Measurements from ENCODE around the gene PLCH1. TPM values are rescaled to one million over a fixed set of nuclear protein-coding genes. Genes with fewer than 3 reads are reported as not detected.

PLCH1 gene
- total and polyA plus RNA-seq, 2 donors (not counting 1 experiment from before 2014, with no cell fraction given) = 0.27 TPM; not detected in 1

DNA sequence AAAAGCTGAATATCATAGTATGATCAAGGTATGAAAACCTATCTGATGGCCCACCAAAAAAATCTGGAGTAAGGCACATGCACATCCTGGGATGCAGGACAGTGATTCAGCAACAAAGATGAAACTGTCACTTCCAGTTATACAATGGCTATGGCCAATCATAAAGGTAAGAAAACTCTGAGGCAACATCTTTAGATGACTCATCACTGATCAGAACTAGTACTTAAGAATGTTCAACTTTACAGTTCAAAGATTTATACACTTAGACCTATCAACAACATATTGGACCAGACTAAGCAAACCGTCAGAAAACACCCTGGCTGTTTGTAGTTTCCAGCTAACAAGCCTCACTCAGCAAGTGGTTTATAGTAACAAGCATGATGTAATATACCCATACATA lies 21.3 kb upstream of the PLCH1 start:
- Mint-ChIP-seq H3K9me3 (ENCODE audit: insufficient read depth) (no peaks in the 10 kb centered on the region), H3K27ac (no peak overlapping the region), H3K4me3 (no peak overlapping the region), H3K27me3 (no peaks in the 10 kb centered on the region), H3K4me1 (no peaks in the 10 kb centered on the region)
- ATAC-seq (ENCODE audit: low read depth) (no peak), DNase-seq (no peak)
- no peak overlapping the region for H3K9ac ChIP-seq (ENCODE audit: low read length)
- no peak overlapping the region for H3K27ac ChIP-seq (ENCODE audit: low read length in 2 of 2)
- POLR2A ChIA-PET = no interaction called here
- H3K79me2 ChIP-seq (ENCODE audit: control insufficient read depth, insufficient read depth, low read length) = no peaks in the 10 kb centered on the region
- no peak overlapping the region for H3K4me2 ChIP-seq (replicated peaks; ENCODE audit: low read depth, low read length, poor library complexity, severe bottlenecking)
- no CpG with 5 or more reads among the region's 1 CpG for WGBS (ENCODE audit: insufficient coverage)
- H3K9me3 ChIP-seq (ENCODE audit: control extremely low read depth in 1 of 3, control insufficient read depth in 2 of 3, insufficient read depth in 1 of 3, low read length in 2 of 3) = peaks cover 0 to 16% (median 2%) of the 10 kb centered on the region in 3 donors
- H3K36me3 ChIP-seq (replicated peaks in 1 of 2; ENCODE audit: control extremely low read depth in 1 of 2, control insufficient read depth in 1 of 2, extremely low read depth in 1 of 2, insufficient read depth in 2 of 2, low read length in 1 of 2) = no peaks in the 10 kb centered on the region
- H2AFZ ChIP-seq (ENCODE audit: insufficient read depth, low read depth, low read length, poor library complexity, severe bottlenecking) = no peak overlapping the region
- intact Hi-C loops (cut with micrococcal nuclease) = no loop called here
- no peak for TF ChIP-seq EZH2 (IDR thresholded peaks at IDR 0.05; ENCODE audit: borderline replicate concordance, insufficient read depth, low read depth, low read length, poor library complexity, severe bottlenecking)
- CTCF ChIA-PET = interaction anchor here (1.0 kb wide), 1 partner anchor 40 kb away, joined by 3 read pairs; the partner anchor contains the start of gene C3orf33
- no peaks in the 10 kb centered on the region for H4K20me1 ChIP-seq (ENCODE audit: control insufficient read depth, insufficient read depth, low read length, poor library complexity, severe bottlenecking)
- H3K4me3 ChIP-seq (ENCODE audit: control extremely low read depth in 1 of 5, extremely low read depth in 1 of 5, insufficient read depth in 1 of 5, low read depth in 2 of 5, low read length in 4 of 5) = no peak overlapping the region
- H3K27me3 ChIP-seq (replicated peaks in 1 of 4; ENCODE audit: control extremely low read depth in 1 of 4, control insufficient read depth in 3 of 4, insufficient read depth in 4 of 4, low read length in 3 of 4) = no peaks in the 10 kb centered on the region
- no peaks in the 10 kb centered on the region for H3K4me1 ChIP-seq (ENCODE audit: control insufficient read depth in 2 of 2, insufficient read depth in 2 of 2, low read length in 2 of 2)

DNA sequence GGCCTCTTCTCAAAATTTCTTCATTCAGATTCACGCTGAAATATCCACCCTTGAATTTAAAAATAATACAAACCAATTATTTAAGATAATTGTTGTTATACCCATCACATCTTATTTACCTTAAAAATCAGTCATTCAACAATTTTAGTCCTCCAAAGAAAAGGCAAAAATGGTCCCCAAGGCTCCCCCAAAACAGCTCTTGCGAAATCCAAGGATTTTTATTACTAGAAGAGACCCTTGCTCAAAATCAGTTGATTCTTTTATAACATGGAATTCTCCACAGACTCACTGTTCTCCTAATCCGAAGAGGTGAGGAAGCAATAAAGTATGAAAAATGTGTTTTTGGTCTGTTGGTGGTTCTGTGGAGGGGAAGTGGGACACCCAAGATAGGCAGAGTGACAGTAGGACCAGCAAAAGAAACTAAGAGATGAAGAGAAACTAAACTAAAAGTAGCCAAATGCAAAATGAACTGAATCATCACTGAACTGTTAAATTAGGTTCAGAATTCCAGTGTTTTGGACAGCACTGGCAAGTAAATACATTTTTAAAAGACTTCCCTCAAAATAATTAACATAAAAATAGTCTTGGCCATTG lies 19.1 kb upstream of the PLCH1 start:
- H3K27ac ChIP-seq (ENCODE audit: low read length in 2 of 2) = no peak overlapping the region
- H3K79me2 ChIP-seq (ENCODE audit: control insufficient read depth, insufficient read depth, low read length) = no peaks in the 10 kb centered on the region
- H3K27me3 ChIP-seq (replicated peaks in 1 of 4; ENCODE audit: control extremely low read depth in 1 of 4, control insufficient read depth in 3 of 4, insufficient read depth in 4 of 4, low read length in 3 of 4) = no peaks in the 10 kb centered on the region
- Mint-ChIP-seq H3K4me1 (no peaks in the 10 kb centered on the region), H3K27ac (no peak overlapping the region), H3K9me3 (ENCODE audit: insufficient read depth) (no peaks in the 10 kb centered on the region), H3K27me3 (no peaks in the 10 kb centered on the region), H3K4me3 (no peak overlapping the region)
- no peaks in the 10 kb centered on the region for H3K4me1 ChIP-seq (ENCODE audit: control insufficient read depth in 2 of 2, insufficient read depth in 2 of 2, low read length in 2 of 2)
- no peak for DNase-seq
- ChIA-PET POLR2A (no interaction called here), CTCF (no interaction called here)
- H3K36me3 ChIP-seq (replicated peaks in 1 of 2; ENCODE audit: control extremely low read depth in 1 of 2, control insufficient read depth in 1 of 2, extremely low read depth in 1 of 2, insufficient read depth in 2 of 2, low read length in 1 of 2) = no peaks in the 10 kb centered on the region
- H4K20me1 ChIP-seq (ENCODE audit: control insufficient read depth, insufficient read depth, low read length, poor library complexity, severe bottlenecking) = no peaks in the 10 kb centered on the region
- H3K4me2 ChIP-seq (replicated peaks; ENCODE audit: low read depth, low read length, poor library complexity, severe bottlenecking) = no peak overlapping the region
- no peak overlapping the region for H3K9ac ChIP-seq (ENCODE audit: low read length)
- no peak overlapping the region for H3K4me3 ChIP-seq (ENCODE audit: control extremely low read depth in 1 of 5, extremely low read depth in 1 of 5, insufficient read depth in 1 of 5, low read depth in 2 of 5, low read length in 4 of 5)
- no peaks in the 10 kb centered on the region for H3K9me3 ChIP-seq (ENCODE audit: control extremely low read depth in 1 of 3, control insufficient read depth in 2 of 3, insufficient read depth in 1 of 3, low read length in 2 of 3)
- no peak overlapping the region for H2AFZ ChIP-seq (ENCODE audit: insufficient read depth, low read depth, low read length, poor library complexity, severe bottlenecking)
- no peak for ATAC-seq (ENCODE audit: low read depth)
- no peak for TF ChIP-seq EZH2 (IDR thresholded peaks at IDR 0.05; ENCODE audit: borderline replicate concordance, insufficient read depth, low read depth, low read length, poor library complexity, severe bottlenecking)
- TF ChIP-seq, protein P1, sequence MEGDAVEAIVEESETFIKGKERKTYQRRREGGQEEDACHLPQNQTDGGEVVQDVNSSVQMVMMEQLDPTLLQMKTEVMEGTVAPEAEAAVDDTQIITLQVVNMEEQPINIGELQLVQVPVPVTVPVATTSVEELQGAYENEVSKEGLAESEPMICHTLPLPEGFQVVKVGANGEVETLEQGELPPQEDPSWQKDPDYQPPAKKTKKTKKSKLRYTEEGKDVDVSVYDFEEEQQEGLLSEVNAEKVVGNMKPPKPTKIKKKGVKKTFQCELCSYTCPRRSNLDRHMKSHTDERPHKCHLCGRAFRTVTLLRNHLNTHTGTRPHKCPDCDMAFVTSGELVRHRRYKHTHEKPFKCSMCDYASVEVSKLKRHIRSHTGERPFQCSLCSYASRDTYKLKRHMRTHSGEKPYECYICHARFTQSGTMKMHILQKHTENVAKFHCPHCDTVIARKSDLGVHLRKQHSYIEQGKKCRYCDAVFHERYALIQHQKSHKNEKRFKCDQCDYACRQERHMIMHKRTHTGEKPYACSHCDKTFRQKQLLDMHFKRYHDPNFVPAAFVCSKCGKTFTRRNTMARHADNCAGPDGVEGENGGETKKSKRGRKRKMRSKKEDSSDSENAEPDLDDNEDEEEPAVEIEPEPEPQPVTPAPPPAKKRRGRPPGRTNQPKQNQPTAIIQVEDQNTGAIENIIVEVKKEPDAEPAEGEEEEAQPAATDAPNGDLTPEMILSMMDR (IDR thresholded peaks at IDR 0.05) = no peak
- intact Hi-C loops (cut with micrococcal nuclease) = no loop called here
- no CpG with 5 or more reads among the region's 3 CpGs for WGBS (ENCODE audit: insufficient coverage)

All from B cell (primary cell).